HEK293T (cell line): Measurements from ENCODE around the gene GPR63.

Experiments used
- ARNT ChIP-seq: fragments of 450-650 bp; IDR thresholded peaks from 2 replicates; pipeline ENCODE4 v1.6.1; 2017; ENCODE audit warnings: mild to moderate bottlenecking
- BHLHE40 ChIP-seq: fragments of 450-650 bp; IDR thresholded peaks from 2 replicates; pipeline ENCODE4 v1.6.1; 2016; ENCODE audit warnings: mild to moderate bottlenecking, moderate library complexity, borderline replicate concordance
- ELF4 ChIP-seq: fragments of 450-650 bp; IDR thresholded peaks from 2 replicates; pipeline ENCODE4 v1.6.1; 2017; ENCODE audit warnings: antibody characterized with exemption
- FOXA1 ChIP-seq: fragments of 450-650 bp; IDR thresholded peaks from 2 replicates; pipeline ENCODE4 v1.6.1; 2016; ENCODE audit warnings: mild to moderate bottlenecking
- FOXK2 ChIP-seq: fragments of 450-650 bp; IDR thresholded peaks from 2 replicates; pipeline ENCODE4 v1.6.1; 2016; ENCODE audit warnings: mild to moderate bottlenecking
- FOXM1 ChIP-seq: fragments of 450-650 bp; IDR thresholded peaks from 2 replicates; pipeline ENCODE4 v1.6.1; 2017; ENCODE audit warnings: mild to moderate bottlenecking, borderline replicate concordance
- HDGF ChIP-seq: fragments of 450-650 bp; IDR thresholded peaks from 2 replicates; pipeline ENCODE4 v1.6.1; 2017; ENCODE audit warnings: antibody characterized with exemption, borderline replicate concordance
- LEF1 ChIP-seq: fragments of 450-650 bp; IDR thresholded peaks from 2 replicates; pipeline ENCODE4 v1.6.1; 2017; ENCODE audit warnings: mild to moderate bottlenecking, borderline replicate concordance
- NFRKB ChIP-seq: fragments of 450-650 bp; IDR thresholded peaks from 2 replicates; pipeline ENCODE4 v1.6.1; 2016; ENCODE audit warnings: mild to moderate bottlenecking, moderate library complexity
- PKNOX1 ChIP-seq: fragments of 450-650 bp; IDR thresholded peaks from 2 replicates; pipeline ENCODE4 v1.6.1; 2016
- SP1 ChIP-seq: fragments of 450-650 bp; IDR thresholded peaks from 2 replicates; pipeline ENCODE4 v1.6.1; 2017
- SUZ12 ChIP-seq: fragments of 450-650 bp; IDR thresholded peaks from 2 replicates; pipeline ENCODE4 v1.6.1; 2016; ENCODE audit warnings: mild to moderate bottlenecking
- ZNF384 ChIP-seq: fragments of 450-650 bp; IDR thresholded peaks from 2 replicates; pipeline ENCODE4 v1.6.1; 2016

GRCh38 chr6:96749891-96750290 is 87.4 kb downstream of the GPR63 start:
- TF ChIP-seq SUZ12: no peak
- no peak for TF ChIP-seq FOXK2
- TF ChIP-seq HDGF: no peak
- TF ChIP-seq PKNOX1: no peak
- no peak for TF ChIP-seq ZNF384
- no peak for TF ChIP-seq ARNT
- no peak for TF ChIP-seq FOXM1
- no peak for TF ChIP-seq LEF1
- TF ChIP-seq SP1: no peak
- TF ChIP-seq ELF4: no peak
- TF ChIP-seq FOXA1: no peak
- no peak for TF ChIP-seq BHLHE40
- no peak for TF ChIP-seq NFRKB
